ENCODE results near the gene BCAP31. TPM values are rescaled to one million over a fixed set of nuclear protein-coding genes. Genes with fewer than 3 reads are reported as not detected.
"Not testable (repeated sequence)": the region's sequence is repeated elsewhere in the genome, so short reads cannot be mapped to it uniquely, and the experiment has no call there.

BCAP31 gene
- total RNA-seq, 5 donors from 2014 or later (not counting 1 experiment from before 2014, with no cell fraction given), result 90.1 to 124 (median 107) TPM

- no peak for ATAC-seq (replicated peaks in 1 of 4)
- peaks cover 0 to 9% of the 10 kb centered on the region in 2 donors for H3K27me3 Mint-ChIP-seq
- no peak overlapping the region for H3K27ac Mint-ChIP-seq
- H3K4me3 Mint-ChIP-seq, result no peak overlapping the region
- Histone ChIP-seq H3K4me3 (ENCODE audit: control insufficient read depth in 1 of 2, extremely low read depth in 1 of 2, low read length in 1 of 2) (no peak overlapping the region), H3K36me3 (ENCODE audit: control insufficient read depth in 2 of 2, extremely low read depth in 1 of 2, insufficient read depth in 1 of 2, low read length in 1 of 2) (peaks cover 10 to 40% of the 10 kb centered on the region in 2 donors), H3K4me1 (ENCODE audit: control insufficient read depth in 1 of 2, extremely low read depth in 1 of 2, insufficient read depth in 2 of 2, low read length in 2 of 2) (no peaks in the 10 kb centered on the region), H3K27me3 (replicated peaks in 1 of 2; ENCODE audit: control insufficient read depth in 2 of 2, extremely low read depth in 1 of 2, insufficient read depth in 2 of 2, low read length in 1 of 2) (no peaks in the 10 kb centered on the region), H3K9me3 (no peaks in the 10 kb centered on the region), H3K27ac (ENCODE audit: low read length) (no peak overlapping the region)
- H3K36me3 Mint-ChIP-seq, result peaks cover 12% of the 10 kb centered on the region
- H3K9me3 Mint-ChIP-seq, result no peaks in the 10 kb centered on the region
- CTCF ChIA-PET, result interaction anchor here in 1 of 2 donors (0.6 kb wide), 1 partner anchor 12 kb away, joined by 6 read pairs; no protein-coding TSS in a partner anchor
- WGBS (ENCODE audit: insufficient coverage), result 100% methylated on average over 1 of the region's 6 CpGs
- H3K4me1 Mint-ChIP-seq, result peaks cover 0 to 7% (median 0%) of the 10 kb centered on the region in 3 donors
- DNase-seq, result no peak
- POLR2A ChIA-PET, result no interaction called here
Observed at GRCh38 chrX:153700967-153701366, 23.2 kb downstream of the BCAP31 start.

DNA sequence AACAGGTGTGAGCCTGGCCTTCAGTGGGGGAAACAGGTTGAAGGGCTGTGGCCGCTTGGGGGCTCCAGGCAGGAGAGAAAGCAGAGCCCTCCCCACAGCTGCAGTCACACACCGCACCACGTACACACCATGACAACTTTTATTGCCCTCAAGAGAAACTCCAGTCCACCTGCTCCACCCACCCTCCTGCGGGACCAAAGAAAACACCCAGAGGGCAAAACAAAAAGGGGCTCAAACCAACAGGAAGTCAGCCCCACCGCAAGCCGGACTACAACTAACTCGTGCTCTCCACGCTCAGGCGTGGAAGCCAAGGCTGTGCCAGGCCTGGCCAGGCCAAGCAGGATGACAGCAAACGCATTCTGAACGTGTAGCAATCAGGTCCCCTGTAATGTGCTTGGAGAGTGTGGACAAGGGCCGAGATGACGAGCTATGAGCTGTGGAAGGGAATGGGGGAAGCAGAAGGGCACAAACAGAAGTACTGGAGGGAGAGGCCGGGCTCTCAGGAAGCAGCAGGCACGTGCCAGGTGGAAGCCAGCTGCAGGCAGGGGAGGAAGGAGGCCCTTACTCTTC, 23.7 kb downstream of the BCAP31 start:
- Mint-ChIP-seq H3K27me3 (peaks cover 0 to 9% of the 10 kb centered on the region in 2 donors), H3K27ac (no peak overlapping the region), H3K36me3 (peaks cover 12% of the 10 kb centered on the region), H3K4me1 (peaks cover 0 to 7% (median 0%) of the 10 kb centered on the region in 3 donors), H3K9me3 (no peaks in the 10 kb centered on the region), H3K4me3 (no peak overlapping the region)
- Histone ChIP-seq H3K4me3 (ENCODE audit: control insufficient read depth in 1 of 2, extremely low read depth in 1 of 2, low read length in 1 of 2) (no peak overlapping the region), H3K9me3 (no peaks in the 10 kb centered on the region), H3K4me1 (ENCODE audit: control insufficient read depth in 1 of 2, extremely low read depth in 1 of 2, insufficient read depth in 2 of 2, low read length in 2 of 2) (no peaks in the 10 kb centered on the region), H3K27ac (ENCODE audit: low read length) (no peak overlapping the region), H3K27me3 (replicated peaks in 1 of 2; ENCODE audit: control insufficient read depth in 2 of 2, extremely low read depth in 1 of 2, insufficient read depth in 2 of 2, low read length in 1 of 2) (no peaks in the 10 kb centered on the region), H3K36me3 (ENCODE audit: control insufficient read depth in 2 of 2, extremely low read depth in 1 of 2, insufficient read depth in 1 of 2, low read length in 1 of 2) (peaks cover 10 to 40% of the 10 kb centered on the region in 2 donors)
- WGBS (ENCODE audit: insufficient coverage), result no CpG with 5 or more reads among the region's 15 CpGs
- ATAC-seq (replicated peaks in 1 of 4), result no peak
- ChIA-PET POLR2A (no interaction called here), CTCF (interaction anchor here in 1 of 2 donors (0.7 kb wide), 1 partner anchor 795 kb away, joined by 3 read pairs; no protein-coding TSS in a partner anchor)
- no peak for DNase-seq

DNA sequence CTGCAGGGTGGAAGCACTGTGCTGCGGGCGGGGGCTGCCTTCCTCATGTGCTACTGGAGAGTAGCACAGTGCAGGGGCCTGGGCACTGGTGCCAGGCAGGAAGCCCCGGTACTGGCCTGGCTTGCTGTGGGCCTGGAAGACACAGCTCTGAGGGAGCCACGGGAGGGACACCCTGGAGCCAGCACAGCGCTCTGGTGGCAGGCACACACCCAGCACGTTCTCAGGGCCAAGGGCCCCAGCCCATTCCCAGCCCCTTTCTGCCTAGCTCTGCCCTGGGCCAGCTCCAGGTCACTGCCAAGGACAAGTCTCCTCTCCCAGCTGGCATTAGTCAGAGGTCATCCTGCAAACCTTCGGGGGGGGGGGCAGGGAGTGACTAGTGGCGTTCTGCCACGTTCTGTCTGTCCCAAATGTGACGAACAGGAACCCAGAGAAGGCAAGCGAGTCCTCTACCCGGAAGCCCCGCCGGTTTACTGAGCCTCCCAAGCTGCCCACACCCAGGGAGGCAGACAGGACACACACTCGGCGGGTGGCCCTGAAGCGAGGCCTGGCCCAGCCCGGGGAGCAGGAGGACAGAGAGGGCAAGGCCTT, 24.3 kb downstream of the BCAP31 start:
- H3K27me3 Mint-ChIP-seq; H3K4me3 Mint-ChIP-seq; POLR2A ChIA-PET; H3K27me3 ChIP-seq (replicated peaks in 1 of 2; ENCODE audit: control insufficient read depth in 2 of 2, extremely low read depth in 1 of 2, insufficient read depth in 2 of 2, low read length in 1 of 2); H3K4me1 ChIP-seq (ENCODE audit: control insufficient read depth in 1 of 2, extremely low read depth in 1 of 2, insufficient read depth in 2 of 2, low read length in 2 of 2); DNase-seq; H3K9me3 ChIP-seq; H3K4me3 ChIP-seq (ENCODE audit: control insufficient read depth in 1 of 2, extremely low read depth in 1 of 2, low read length in 1 of 2); H3K4me1 Mint-ChIP-seq; H3K27ac ChIP-seq (ENCODE audit: low read length); ATAC-seq (replicated peaks in 1 of 4); H3K27ac Mint-ChIP-seq; H3K9me3 Mint-ChIP-seq: not testable (repeated sequence)
- CTCF ChIA-PET, result interaction anchor here in 1 of 2 donors (0.7 kb wide), 1 partner anchor 795 kb away, joined by 3 read pairs; no protein-coding TSS in a partner anchor
- WGBS (ENCODE audit: insufficient coverage), result 100% methylated on average over 4 of the region's 18 CpGs
- peaks cover 10 to 40% of the 10 kb centered on the region in 2 donors for H3K36me3 ChIP-seq (ENCODE audit: control insufficient read depth in 2 of 2, extremely low read depth in 1 of 2, insufficient read depth in 1 of 2, low read length in 1 of 2)
- H3K36me3 Mint-ChIP-seq, result peaks cover 12% of the 10 kb centered on the region

GRCh38 chrX:153699210-153699783, 24.9 kb downstream of the BCAP31 start:
- no CpG with 5 or more reads among the region's 16 CpGs for WGBS (ENCODE audit: insufficient coverage)
- ATAC-seq (replicated peaks in 1 of 4); H3K9me3 Mint-ChIP-seq; DNase-seq; H3K4me1 ChIP-seq (ENCODE audit: control insufficient read depth in 1 of 2, extremely low read depth in 1 of 2, insufficient read depth in 2 of 2, low read length in 2 of 2); H3K27ac ChIP-seq (ENCODE audit: low read length); CTCF ChIA-PET; H3K4me1 Mint-ChIP-seq; POLR2A ChIA-PET; H3K27me3 Mint-ChIP-seq; H3K4me3 Mint-ChIP-seq; H3K27me3 ChIP-seq (replicated peaks in 1 of 2; ENCODE audit: control insufficient read depth in 2 of 2, extremely low read depth in 1 of 2, insufficient read depth in 2 of 2, low read length in 1 of 2); H3K27ac Mint-ChIP-seq; H3K4me3 ChIP-seq (ENCODE audit: control insufficient read depth in 1 of 2, extremely low read depth in 1 of 2, low read length in 1 of 2); H3K9me3 ChIP-seq: not testable (repeated sequence)
- H3K36me3 Mint-ChIP-seq, result peaks cover 12% of the 10 kb centered on the region
- H3K36me3 ChIP-seq (ENCODE audit: control insufficient read depth in 2 of 2, extremely low read depth in 1 of 2, insufficient read depth in 1 of 2, low read length in 1 of 2), result peaks cover 10 to 37% of the 10 kb centered on the region in 2 donors

DNA sequence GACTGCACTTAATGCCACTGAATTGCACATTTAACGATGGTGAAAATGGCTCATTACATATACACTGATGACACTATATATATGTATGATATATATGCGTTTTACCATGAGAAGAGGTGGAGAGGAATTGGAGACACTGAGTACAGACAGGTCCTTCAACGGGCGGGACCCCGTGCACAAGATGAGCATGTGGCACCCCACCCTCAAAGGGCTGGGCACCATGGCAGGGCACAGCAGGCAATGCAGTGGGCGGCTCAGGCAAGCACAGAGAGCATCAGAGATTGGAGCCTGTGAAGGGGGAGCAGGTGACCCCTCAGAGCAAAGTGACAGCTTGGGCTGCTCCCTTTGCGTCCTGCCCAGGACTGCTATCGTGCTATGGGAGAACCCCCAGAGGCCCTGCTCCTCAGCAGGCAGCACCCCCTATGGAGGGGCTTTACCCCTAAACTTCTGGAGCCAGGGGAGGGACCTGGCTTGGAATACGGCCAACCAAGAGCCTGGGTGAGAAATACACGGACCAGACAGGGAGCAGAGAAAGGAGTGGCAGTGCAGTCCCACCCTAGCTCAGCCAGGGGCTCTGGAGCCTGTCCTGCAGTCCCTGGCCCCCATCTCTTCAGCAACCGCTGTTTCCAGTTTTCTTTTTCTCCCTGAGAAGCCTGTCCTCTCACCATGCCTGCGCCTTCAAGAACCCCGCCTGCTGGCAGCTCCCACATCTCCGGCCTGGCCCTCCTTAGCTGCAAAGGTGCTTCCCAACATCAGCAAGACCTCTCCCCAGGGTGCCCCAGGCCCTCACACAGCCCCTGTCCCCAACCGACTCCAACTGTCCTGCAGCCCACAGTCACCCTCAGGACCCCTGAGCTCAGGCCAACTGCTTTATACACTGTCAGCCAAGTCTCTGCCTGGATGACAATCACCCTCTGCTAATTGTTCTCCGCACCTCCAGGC, 26.0 kb downstream of the BCAP31 start:
- CTCF ChIA-PET, result no interaction called here
- Mint-ChIP-seq H3K36me3 (peaks cover 12% of the 10 kb centered on the region), H3K27ac (no peak overlapping the region), H3K4me3 (no peak overlapping the region), H3K27me3 (peaks cover 0 to 9% of the 10 kb centered on the region in 2 donors), H3K4me1 (peaks cover 0 to 7% (median 0%) of the 10 kb centered on the region in 3 donors), H3K9me3 (no peaks in the 10 kb centered on the region)
- H3K27me3 ChIP-seq (replicated peaks in 1 of 2; ENCODE audit: control insufficient read depth in 2 of 2, extremely low read depth in 1 of 2, insufficient read depth in 2 of 2, low read length in 1 of 2), result no peaks in the 10 kb centered on the region
- DNase-seq (no peak), ATAC-seq (replicated peaks in 1 of 4) (no peak)
- no peaks in the 10 kb centered on the region for H3K4me1 ChIP-seq (ENCODE audit: control insufficient read depth in 1 of 2, extremely low read depth in 1 of 2, insufficient read depth in 2 of 2, low read length in 2 of 2)
- POLR2A ChIA-PET, result no interaction called here
- H3K36me3 ChIP-seq (ENCODE audit: control insufficient read depth in 2 of 2, extremely low read depth in 1 of 2, insufficient read depth in 1 of 2, low read length in 1 of 2), result peaks cover 10 to 29% of the 10 kb centered on the region in 2 donors
- 100% methylated on average over 2 of the region's 16 CpGs for WGBS (ENCODE audit: insufficient coverage)
- H3K9me3 ChIP-seq, result no peaks in the 10 kb centered on the region
- no peak overlapping the region for H3K27ac ChIP-seq (ENCODE audit: low read length)
- no peak overlapping the region for H3K4me3 ChIP-seq (ENCODE audit: control insufficient read depth in 1 of 2, extremely low read depth in 1 of 2, low read length in 1 of 2)

GRCh38 chrX:153696986-153697722, 27.0 kb downstream of the BCAP31 start:
- H3K4me1 Mint-ChIP-seq; H3K4me3 ChIP-seq (ENCODE audit: control insufficient read depth in 1 of 2, extremely low read depth in 1 of 2, low read length in 1 of 2); DNase-seq; H3K27ac Mint-ChIP-seq; CTCF ChIA-PET; H3K4me1 ChIP-seq (ENCODE audit: control insufficient read depth in 1 of 2, extremely low read depth in 1 of 2, insufficient read depth in 2 of 2, low read length in 2 of 2); POLR2A ChIA-PET; H3K9me3 Mint-ChIP-seq; H3K27me3 ChIP-seq (replicated peaks in 1 of 2; ENCODE audit: control insufficient read depth in 2 of 2, extremely low read depth in 1 of 2, insufficient read depth in 2 of 2, low read length in 1 of 2); H3K4me3 Mint-ChIP-seq; H3K27me3 Mint-ChIP-seq; H3K27ac ChIP-seq (ENCODE audit: low read length); H3K9me3 ChIP-seq; ATAC-seq (replicated peaks in 1 of 4): not testable (repeated sequence)
- peaks cover 12% of the 10 kb centered on the region for H3K36me3 Mint-ChIP-seq
- 97% methylated on average over 12 of the region's 16 CpGs for WGBS (ENCODE audit: insufficient coverage)
- H3K36me3 ChIP-seq (ENCODE audit: control insufficient read depth in 2 of 2, extremely low read depth in 1 of 2, insufficient read depth in 1 of 2, low read length in 1 of 2), result peaks cover 4 to 24% of the 10 kb centered on the region in 2 donors
